Measurements from ENCODE around the gene GRIN3B. TPM values are rescaled to one million over a fixed set of nuclear protein-coding genes. Genes with fewer than 3 reads are reported as not detected.

GRIN3B gene
- total RNA-seq, 1 experiment from 2014 or later: 0.24 TPM

DNA sequence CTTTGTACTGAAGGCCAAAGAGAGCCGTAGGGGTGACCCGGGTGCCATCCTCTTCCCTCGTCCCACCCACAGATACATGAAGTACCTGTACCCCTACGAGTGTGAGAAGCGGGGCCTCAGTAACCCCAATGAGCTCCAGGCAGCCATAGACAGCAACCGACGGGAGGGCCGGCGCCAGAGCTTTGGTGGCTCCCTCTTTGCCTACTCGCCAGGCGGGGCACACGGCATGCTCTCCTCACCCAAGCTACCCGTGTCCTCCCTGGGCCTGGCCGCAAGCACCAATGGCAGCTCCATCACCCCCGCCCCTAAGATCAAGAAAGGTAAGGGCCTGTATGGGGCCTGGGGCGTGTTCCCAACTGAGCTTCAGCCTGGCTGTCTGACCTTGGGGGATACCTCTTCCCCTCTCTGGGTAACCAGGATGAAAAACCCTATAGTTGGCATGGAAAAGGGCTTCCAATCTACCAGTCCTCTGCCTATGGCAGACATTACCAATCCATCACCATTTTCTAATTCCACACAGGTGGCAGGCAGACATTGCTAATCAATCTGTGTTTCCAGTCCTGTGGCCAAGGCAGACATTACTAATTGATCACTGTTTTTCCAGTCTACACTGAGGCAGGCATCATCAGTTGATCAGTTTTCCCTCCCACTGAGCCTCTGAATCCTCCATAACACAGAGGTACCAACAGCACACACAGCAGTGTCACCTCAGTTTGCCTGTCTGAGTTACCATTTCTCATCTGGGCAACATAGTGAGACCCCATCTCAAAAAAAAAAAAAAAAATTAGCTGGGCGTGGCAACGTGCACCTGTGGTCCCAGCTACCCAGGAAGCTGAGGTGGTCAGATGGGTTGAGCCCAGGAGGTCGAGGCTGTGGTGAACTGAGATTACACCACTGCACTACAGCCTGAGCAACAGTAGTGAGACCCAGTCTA, 35.2 kb upstream of the GRIN3B start:
- DNase-seq (ENCODE audit: low read depth): peak; percentile 34

DNA sequence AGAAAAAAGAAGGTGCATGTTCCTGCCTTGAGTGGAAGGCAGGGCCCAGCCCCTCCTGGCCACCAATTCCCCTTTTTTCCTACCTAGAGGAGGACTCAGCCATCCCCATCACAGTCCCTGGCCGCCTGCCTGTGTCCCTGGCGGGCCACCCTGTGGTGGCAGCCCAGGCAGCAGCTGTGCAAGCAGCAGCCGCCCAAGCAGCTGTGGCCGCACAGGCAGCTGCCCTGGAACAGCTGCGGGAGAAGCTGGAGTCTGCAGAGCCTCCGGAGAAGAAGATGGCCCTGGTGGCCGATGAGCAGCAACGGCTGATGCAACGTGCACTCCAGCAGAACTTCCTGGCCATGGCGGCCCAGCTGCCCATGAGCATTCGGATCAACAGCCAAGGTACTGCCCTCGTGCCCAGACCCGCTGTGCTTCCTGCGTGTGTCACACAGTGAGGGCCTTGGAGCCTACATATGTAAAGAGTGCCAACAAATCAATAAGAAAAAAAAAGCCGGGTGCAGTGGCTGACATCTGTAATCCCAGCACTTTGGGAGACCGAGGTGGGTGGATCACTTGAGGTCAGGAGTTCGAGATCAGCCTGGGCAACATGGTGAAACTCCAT, 33.6 kb upstream of the GRIN3B start:
- DNase-seq (ENCODE audit: low read depth): no peak

DNA sequence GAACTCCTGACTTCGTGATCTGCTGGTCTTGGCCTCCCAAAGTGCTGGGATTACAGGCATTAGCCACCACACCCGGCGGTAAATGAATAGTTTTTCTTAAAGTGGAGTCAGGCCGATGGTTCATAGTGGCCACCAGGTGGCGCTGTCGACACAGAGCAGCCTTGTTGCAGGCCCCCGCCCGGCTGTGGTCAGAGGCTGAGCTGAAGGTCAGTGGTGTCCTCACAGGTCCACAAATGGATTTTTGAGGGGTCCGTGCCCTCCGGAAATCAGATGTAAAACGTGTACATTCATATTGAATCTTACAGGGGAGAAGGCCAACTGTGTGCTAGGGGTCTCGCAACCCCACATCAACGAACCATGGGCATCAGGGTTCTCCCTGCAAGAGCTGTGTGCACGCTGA, 29.5 kb upstream of the GRIN3B start:
- DNase-seq (ENCODE audit: low read depth): no peak

DNA sequence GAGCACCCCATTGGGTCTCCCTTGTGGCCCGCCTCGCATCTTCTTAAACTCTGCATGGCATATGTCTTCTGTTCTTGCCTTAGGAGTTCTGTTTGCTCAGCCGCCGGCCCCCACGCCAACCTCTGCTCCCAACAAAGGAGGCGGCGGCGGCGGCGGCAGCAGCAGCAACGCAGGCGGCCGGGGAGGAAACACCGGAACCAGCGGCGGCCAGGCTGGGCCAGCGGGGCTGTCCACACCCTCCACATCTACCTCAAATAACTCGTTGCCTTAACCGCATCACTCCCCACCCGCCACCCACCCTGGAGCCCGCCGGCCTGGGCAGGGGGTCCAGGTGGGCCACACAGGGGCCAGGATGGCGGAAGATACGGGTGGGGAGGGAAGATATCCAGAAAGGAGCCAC, 28.4 kb upstream of the GRIN3B start:
- DNase-seq (ENCODE audit: low read depth): no peak

DNA sequence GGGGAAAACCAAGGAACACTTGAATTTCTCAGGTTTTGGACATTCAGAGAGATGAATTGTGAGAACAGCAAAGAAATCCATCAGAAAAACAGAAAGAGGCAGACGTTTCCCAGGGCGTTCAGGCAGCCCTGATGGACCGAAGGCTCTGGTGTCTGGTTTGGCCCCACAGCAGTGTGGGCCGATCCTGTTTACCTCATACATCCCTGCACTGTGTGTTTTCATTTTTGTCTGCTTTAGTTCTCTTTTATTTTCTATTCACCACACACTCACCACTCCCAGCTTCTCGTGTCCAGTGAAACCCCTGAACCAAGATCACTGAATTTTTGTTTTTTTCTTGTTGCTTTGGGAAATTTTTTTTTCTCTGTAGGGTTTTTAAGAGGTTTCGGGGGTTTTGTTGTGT, 27.9 kb upstream of the GRIN3B start:
- DNase-seq (ENCODE audit: low read depth): no peak

DNA sequence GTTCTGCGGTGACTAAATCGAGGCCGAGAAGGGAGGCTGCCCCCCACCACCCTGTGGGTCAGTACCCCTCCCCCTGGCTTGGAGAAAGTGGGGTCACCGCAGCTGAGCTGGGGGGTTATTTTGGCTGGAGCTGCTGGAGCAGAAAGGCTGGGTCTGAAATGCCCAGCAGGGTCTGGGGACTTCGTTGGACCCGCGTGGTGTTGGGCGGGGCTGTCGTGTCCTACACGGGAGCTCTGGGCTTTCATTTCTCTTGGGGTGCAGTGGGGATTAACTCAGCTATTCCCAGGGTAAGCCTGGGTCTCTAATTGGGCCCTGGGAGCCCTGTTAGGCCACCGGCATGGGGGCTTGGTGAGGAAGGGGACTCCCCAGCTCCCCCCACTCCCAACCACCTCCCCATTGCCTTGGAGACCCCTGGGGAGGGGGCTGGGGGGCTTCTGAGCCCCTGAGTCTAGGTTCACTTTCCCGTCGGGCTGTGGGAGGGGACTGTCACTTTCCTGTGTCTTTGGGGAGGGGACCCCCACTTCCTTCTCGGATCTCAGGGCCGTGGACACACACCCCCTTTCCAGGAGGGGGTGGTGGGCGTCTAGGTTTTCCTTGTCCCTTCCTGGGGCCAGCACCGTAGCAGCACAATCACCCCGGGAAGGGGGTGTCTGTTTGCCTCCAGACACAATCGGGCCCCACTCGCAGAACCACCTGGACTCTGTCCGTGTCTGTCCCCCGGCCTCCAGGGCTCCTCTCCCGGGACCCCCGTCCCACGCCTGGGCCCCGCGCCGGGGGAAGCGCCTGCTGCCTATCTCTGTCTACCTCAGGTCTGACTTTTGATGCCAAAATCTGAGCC, 26.3 kb upstream of the GRIN3B start:
- DNase-seq (ENCODE audit: low read depth): no peak

DNA sequence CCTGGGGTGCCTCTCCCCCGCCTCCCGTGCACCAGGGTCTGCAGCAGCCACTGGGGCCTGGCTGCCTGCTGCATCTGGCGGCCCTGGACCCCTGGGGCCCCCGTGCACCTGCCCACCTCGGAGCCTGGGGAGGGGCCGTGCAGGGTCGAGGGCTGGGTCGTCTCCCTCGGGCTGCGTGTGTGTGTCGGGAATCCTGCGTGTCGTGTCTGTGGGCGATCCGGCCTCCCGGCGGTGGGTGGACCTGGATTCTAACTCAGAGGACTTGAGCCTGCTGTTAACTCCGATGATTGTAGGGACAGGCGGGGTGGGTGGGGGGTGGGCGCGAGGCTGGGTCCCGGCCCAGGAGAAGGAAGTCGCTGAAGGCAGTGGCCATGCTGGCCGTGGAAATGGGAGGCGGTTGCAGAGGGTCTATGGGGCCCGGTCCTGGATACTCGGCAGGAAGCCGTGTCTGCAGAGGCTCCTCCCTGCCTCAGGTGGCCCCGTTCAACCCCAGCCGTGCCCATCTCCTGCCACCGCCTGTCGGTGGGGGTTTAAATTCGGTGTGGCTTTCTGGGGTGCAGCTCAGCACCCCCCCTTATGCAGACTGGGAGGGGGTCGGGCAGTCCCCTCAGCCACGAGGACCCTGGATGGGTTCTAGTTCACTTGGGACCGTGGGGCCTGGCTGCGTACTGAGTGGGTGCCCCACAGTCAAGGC, 25.5 kb upstream of the GRIN3B start:
- DNase-seq (ENCODE audit: low read depth): no peak

DNA sequence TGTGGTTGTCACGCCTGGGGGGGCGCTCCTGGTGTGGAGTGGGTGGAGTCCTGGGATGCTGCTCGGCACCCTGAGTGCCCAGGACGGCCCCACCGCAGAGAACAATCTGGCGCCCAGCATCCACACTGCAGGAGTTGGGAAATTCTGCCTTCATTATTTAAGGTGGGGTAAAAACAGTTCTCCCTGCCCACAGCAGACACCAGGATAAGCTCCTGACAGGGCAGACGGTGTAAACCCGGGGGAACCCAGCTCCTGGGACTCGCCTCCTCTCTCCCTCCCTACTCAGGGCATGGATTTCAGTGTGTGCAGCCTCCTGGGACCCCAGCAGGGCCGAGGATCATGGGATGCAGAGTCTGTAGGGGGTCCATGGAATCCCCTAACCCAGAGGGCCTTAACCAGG, 23.7 kb upstream of the GRIN3B start:
- no peak for DNase-seq (ENCODE audit: low read depth)

DNA sequence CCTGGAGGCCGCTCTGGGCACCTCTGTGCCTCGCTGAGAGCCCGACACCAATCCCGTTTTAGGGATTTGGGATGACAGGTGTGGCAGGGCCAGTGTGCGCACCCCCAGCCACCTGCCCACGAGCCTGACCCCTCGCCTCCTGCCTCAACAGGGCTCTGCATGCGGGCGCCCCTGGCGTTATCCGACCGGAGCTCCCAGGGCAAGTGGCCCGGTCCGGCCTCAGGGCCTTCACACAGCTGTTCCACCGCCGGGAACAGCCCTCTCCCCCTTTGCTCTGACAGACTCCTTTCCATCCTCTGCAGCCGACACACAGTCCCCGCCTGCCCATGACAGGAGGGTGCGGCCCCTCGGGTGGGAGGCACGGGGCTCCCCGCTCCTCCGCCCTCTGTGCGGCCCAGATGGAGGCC, 23.2 kb upstream of the GRIN3B start:
- no peak for DNase-seq (ENCODE audit: low read depth)

DNA sequence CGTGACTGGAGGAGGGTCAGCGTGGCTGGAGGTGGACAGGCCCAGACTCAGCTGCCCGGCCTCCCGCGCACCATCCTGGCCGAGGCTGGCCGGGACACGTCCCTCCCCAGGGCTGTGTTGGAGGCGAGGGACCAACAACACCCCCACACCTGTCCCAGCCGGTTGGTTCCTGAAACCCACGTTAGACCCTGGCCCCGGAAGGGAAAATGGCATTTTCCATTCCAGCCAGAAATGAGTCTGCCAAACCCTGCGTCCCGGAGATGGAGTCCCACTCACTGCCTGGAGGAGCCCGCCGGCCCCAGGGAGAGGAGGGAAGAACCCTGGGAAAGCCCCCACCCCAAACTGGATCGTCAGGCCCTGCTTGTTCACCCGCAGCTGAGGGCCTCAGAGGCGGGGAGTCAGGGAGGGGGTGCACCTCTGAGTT, 20.9 kb upstream of the GRIN3B start:
- no peak for DNase-seq (ENCODE audit: low read depth)

DNA sequence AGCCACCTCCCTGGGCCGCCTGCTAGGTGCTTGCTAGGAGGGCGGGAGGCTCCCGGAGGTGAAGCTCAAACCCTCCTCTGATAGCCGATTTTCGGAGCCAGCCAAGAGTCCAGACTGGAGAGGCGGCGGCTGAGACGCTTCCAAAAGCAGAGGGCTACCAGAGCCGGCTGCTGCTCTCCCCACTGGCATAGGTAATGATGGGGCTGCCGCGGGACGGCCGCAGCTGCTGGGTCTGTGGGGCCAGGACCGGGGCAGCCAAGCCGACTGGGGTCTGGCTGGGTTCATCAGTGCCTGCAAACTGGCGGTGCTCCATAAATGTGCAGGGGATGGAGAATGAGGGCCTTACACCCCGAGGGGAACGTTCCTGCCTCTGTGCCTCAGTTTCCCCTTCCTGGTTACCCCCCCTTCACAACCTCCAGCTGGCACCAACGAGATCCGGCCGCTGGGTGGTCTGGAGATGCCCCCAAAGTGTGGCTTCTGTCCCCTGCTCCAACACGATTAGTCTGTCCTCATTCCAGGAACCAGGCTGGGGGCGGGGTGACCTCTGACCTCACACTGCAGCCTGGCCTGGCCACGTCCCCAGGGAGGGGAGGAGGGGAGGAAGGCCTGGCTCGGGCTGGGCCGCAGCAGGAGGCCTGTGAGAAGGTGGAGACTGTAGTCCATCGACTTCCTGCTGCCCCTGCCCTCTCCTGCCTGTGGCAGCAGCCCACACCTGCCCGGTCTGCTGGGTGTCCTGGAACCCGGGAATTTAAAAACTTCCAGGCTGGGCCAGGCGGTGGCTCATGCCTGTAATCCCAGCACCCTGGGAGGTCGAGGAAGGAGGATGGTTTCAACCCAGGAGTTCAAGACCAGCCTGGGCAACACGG, 19.9 kb upstream of the GRIN3B start:
- DNase-seq (ENCODE audit: low read depth): no peak

DNA sequence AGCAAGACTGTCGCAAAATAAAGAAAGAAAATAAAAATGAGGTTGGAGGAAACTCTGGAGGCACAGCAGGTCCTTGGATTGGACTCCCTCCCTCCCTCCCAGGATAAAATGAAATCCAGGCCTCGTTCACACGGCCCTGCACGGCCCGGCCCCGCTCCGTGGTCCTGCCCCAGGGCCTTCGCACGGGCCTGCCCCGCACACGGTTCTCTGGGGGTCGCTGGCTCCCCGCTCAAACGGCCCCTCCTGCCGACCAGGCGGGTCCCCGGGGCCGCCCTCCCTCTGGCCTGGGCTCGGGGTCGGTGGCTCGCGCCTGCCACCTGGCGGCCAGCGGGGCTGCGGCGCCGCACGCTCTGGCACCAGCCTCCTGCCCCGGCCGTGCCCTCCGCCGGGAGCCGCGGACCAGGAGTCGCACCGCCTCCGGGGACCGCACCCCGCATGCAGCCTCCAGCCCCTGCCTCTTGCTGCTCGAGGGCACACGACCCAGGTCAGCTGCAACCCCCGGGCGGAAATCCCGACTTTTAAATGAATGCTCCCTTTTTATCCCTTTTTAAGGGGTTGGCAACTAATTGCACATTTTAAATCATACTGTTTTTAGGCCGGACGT, 17.6 kb upstream of the GRIN3B start:
- peak; percentile 60 for DNase-seq (ENCODE audit: low read depth)

DNA sequence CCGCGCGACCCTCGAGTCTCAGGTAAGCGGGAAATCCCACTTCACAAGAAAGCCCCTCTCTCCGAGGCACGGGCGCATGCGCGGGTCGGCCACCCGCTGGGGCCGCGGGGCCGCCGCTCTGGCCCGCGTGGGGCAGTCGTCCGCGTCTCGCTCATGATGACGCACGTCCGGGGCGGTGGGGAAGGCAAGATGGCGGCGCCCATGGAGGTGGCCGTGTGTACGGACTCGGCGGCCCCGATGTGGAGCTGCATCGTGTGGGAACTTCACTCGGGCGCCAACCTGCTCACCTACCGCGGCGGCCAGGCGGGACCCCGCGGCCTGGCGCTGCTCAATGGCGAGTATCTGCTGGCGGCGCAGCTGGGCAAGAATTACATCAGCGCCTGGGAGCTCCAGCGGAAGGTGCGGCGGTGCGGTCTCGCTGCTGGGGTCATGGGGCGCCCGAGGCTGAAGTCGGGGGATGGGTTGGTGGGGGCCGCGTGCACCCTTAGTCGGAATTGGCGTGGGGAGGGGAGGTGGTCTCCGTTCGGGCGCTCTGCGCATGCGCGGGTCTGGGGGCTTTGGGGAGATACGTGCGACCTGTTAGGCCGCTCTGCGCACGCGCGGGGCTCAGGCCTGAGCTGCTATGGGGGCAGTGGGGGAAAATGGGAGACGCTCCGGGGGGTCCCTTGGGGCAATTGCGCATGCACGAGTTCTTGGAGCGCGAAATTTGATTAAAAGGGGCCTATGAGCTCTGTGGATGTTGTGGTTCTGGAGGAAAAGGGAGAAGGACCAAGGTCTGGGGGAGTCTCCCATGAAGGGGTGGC, 15.9 kb upstream of the GRIN3B start, which contains the start of gene WDR18:
Gene WDR18 (plus strand): TSS at position 181 of the 803 bp plus-strand sequence. CDS start 9 bp downstream, at position 190.
- peak; percentile 84 for DNase-seq (ENCODE audit: low read depth)

DNA sequence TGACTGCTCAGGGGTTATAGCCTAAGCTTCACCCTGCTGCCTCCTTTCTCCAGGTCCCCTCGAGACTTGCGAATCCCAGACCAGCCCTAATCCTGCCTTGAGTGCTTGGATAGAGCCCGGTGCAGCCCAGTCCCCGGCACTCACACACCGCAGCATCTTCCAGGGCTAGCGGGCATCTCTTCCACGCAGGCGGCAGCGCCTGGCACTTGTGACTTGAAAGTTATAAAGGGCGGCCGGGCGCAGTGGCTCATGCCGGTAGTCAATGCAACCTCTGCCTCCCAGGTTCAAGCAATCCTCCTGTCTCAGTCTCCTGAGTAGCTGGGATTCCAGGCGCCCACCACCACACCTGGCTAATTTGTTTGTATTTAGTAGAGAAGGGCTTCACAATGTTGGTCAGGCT, 14.1 kb upstream of the GRIN3B start:
- DNase-seq (ENCODE audit: low read depth): no peak

DNA sequence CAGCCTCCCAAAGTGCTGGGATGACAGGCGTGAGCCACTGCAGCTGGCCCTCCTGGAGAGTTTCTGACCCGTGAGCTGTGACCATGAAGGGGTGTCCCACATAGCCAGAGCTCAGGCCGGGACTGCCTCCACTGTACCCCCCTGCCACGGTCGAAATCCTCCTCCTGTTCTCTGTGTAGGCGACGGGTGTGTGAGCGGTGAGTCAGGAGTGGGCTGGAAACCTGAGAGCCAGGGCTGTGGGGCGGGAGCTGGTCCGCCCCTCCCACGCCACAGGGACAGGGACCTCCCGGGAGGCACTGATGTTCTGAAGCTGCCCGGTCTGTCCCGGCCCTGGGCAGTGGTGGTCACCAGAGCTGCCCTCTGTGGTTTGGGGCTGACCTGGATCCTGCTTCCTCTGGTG, 12.1 kb upstream of the GRIN3B start:
- no peak for DNase-seq (ENCODE audit: low read depth)

DNA sequence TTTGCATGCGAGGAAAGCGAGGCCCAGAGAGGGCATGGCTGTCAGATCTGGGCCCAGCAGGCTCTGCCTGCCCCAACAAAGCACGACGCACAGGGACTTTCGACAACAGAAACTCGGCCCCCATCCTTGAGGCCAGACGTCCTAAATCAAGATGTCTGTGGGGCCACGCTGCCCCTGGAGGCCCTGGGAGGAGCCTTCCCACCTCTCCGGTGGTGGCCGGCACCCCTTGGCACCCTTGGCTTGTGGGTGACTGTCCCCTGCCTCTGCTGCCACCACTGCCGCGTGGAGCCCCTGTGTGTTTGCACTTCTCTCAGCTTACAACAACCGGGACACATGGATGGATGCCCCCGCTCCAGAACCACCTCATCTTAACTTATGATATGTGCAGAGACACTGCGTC, 11.7 kb upstream of the GRIN3B start:
- no peak for DNase-seq (ENCODE audit: low read depth)

DNA sequence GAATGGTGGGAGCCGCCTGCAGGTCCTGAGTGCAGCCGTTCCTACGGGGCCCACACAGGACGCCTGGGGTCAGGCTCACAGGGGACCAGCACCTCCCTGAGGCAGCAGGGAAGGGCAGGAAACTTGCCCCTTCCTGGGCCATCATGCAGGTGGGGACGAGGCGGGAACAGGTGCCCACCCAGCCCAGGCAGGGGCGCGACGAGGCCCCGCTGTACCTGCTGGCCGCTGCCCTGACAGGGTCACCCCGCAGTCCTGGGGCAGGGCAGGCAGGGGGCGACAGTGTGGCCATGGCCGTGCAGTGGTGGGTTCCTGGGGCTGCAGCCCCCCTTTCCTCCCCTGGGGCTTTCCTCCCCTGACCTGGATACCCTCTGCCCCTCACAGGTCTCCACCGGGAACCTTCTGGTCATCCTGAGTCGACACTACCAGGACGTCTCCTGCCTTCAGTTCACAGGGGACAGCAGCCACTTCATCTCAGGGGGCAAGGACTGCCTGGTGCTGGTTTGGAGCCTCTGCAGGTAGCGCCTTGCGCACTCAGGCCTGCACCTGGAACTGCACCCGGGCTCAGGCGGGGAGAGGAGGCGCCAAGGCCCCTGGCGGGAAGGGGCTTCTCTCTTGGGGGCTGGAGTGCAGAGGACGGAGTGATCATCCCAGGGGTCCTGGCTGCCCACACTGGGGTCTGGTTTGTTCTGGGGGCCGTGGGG, 10.7 kb upstream of the GRIN3B start:
- no peak for DNase-seq (ENCODE audit: low read depth)

DNA sequence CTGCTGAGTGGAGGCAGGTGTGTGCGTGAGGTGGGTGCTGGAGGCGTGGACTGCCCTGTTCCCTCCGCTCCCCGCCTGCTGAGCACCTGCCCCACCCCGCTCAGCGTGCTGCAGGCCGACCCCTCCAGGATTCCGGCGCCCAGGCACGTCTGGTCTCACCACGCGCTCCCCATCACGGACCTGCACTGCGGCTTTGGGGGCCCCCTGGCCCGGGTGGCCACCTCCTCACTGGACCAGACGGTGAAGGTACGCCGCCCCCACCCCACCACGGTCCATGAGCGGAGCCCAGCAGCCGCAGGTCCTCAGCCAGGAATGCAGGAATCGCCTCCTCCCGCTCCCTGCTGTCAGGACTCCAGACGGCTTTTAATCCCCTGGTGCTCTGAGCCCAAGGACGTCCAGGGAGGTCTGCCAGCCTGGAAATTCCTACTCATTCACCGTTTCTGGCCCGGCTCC, 10.1 kb upstream of the GRIN3B start:
- no peak for DNase-seq (ENCODE audit: low read depth)

DNA sequence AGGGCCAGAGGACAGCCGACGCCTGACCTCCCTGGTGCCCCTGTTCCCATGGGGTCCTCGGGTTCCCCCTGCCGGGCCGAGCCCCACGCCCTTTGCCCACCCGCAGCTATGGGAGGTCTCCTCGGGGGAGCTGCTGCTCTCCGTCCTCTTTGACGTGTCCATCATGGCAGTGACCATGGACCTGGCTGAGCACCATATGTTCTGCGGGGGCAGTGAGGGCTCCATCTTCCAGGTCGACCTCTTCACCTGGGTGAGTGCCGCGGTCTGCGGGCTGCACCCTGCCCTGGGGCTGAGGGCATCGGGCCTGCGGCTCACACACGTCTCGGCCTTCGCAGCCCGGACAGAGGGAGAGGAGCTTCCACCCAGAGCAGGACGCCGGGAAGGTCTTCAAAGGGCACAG, 9.5 kb upstream of the GRIN3B start:
- DNase-seq (ENCODE audit: low read depth): no peak

Measured in RPMI7951 (cell line).